Measurements from ENCODE around the gene CUL9.
"Not testable (repeated sequence)": the region's sequence is repeated elsewhere in the genome, so short reads cannot be mapped to it uniquely, and the experiment has no call there.

The CUL9 gene

DNA sequence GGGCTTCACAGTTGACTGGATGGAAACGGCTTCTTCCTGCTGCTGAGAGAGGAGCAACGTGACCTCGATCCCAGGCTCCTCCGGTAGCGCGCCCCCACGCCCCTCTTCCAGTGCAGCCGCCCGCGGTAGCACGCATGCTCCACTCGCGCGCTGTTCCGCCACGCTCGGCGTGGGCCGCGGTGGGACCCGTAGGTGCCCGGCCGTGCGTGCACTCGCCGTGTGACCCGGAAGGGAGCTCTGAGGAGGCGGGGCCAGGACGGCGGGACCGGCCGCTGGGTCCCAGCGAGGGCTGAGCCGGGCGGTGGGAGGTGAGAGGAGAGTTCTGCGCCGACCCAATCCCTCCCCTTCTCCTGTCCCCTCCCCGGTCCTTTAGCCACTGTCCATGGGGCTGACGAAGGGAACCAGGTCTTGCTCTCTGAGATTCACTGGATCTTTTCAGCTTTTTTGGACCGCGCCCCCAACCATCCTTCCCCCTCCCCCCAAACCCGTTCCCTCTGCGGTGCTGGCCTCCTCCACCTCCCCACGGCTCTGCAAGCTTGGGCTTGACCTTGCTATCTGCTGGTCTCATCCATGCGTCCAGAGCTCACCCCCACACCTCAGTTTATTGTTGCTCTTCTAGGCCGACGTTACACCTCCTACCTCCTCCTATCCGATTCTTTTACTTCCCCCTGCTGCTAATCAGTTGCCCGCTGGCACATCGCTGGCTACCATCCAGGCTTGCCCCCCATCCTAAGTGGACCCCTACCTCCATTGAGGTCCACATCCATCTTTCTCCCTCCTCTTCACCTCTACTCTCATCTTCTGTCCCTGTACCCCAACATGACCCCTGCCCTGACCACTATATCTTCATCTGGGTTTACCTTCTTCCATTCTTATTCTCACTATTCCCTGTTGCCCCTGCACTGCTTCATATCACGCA is at the start of gene CUL9:
TSS of gene CUL9 (plus strand) at position 255 of the 919 bp plus-strand sequence. CDS start 2,115 bp downstream, outside the sequence.
- Mint-ChIP-seq H3K4me1 (ENCODE audit: low read depth) (peaks cover 37% of the 10 kb centered on the region), H3K9me3 (no peaks in the 10 kb centered on the region), H3K27ac (peak within 1 kb of the TSS; percentile 64), H3K4me3 (peak within 1 kb of the TSS; percentile 98), H3K27me3 (ENCODE audit: low read depth) (no peaks in the 10 kb centered on the region), H3K36me3 (ENCODE audit: low read depth) (peaks cover 22% of the 10 kb centered on the region)

DNA sequence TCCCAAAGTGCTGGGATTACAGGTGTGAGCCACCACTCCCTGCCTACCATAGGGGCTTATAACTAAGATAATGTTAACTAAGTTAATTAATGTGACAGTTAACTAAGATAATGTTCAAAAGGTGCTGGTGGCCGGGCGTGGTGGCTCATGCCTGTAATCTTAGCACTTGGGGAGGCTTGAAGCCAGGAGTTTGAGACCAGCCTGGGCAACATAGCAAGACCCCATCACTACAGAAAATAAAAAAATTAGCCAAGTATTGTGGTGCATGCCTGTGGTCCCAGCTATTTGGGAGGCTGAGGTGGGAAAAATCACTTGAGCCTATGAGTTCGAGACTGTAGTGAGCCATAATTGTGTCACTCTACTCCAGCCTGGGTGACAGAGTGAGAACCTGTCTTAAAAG is 43.7 kb upstream of the CUL9 start:
- H3K4me3 Mint-ChIP-seq, result no peak overlapping the region
- H3K36me3 Mint-ChIP-seq (ENCODE audit: low read depth), result no peaks in the 10 kb centered on the region
- no peaks in the 10 kb centered on the region for H3K9me3 Mint-ChIP-seq
- peaks cover 2% of the 10 kb centered on the region for H3K4me1 Mint-ChIP-seq (ENCODE audit: low read depth)
- no peak overlapping the region for H3K27ac Mint-ChIP-seq
- H3K27me3 Mint-ChIP-seq (ENCODE audit: low read depth), result no peaks in the 10 kb centered on the region

- H3K27me3 Mint-ChIP-seq (ENCODE audit: low read depth); H3K4me3 Mint-ChIP-seq; H3K4me1 Mint-ChIP-seq (ENCODE audit: low read depth); H3K9me3 Mint-ChIP-seq; H3K27ac Mint-ChIP-seq; H3K36me3 Mint-ChIP-seq (ENCODE audit: low read depth): not testable (repeated sequence)
Measured at GRCh38 chr6:43139973-43140372, 42.0 kb upstream of the CUL9 start.

DNA sequence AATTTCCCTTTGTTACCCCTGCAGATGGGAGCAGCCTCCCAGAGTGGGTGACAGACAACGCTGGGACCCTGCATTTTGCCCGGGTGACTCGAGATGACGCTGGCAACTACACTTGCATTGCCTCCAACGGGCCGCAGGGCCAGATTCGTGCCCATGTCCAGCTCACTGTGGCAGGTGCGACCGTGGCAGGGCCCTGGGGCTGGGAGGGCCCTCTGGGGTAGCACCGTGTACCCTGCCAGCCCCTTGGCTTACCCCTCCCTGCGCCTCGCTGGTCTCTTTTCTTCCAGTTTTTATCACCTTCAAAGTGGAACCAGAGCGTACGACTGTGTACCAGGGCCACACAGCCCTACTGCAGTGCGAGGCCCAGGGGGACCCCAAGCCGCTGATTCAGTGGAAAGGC is 40.4 kb upstream of the CUL9 start:
- Mint-ChIP-seq H3K36me3 (ENCODE audit: low read depth) (no peaks in the 10 kb centered on the region), H3K27ac (no peak overlapping the region), H3K27me3 (ENCODE audit: low read depth) (peaks cover 6% of the 10 kb centered on the region), H3K4me1 (ENCODE audit: low read depth) (peaks cover 8% of the 10 kb centered on the region), H3K4me3 (no peak overlapping the region), H3K9me3 (no peaks in the 10 kb centered on the region)

GRCh38 chr6:43142101-43142500 is 39.9 kb upstream of the CUL9 start:
- Mint-ChIP-seq H3K4me3 (no peak overlapping the region), H3K36me3 (ENCODE audit: low read depth) (no peaks in the 10 kb centered on the region), H3K4me1 (ENCODE audit: low read depth) (peaks cover 8% of the 10 kb centered on the region), H3K27ac (no peak overlapping the region), H3K27me3 (ENCODE audit: low read depth) (peaks cover 6% of the 10 kb centered on the region), H3K9me3 (no peaks in the 10 kb centered on the region)

GRCh38 chr6:43143235-43144128 is 38.5 kb upstream of the CUL9 start:
- Mint-ChIP-seq H3K4me3 (peak overlapping the region; percentile 29), H3K4me1 (ENCODE audit: low read depth) (peaks cover 11% of the 10 kb centered on the region), H3K36me3 (ENCODE audit: low read depth) (no peaks in the 10 kb centered on the region), H3K27me3 (ENCODE audit: low read depth) (peaks cover 6% of the 10 kb centered on the region), H3K27ac (no peak overlapping the region), H3K9me3 (no peaks in the 10 kb centered on the region)

- H3K4me1 Mint-ChIP-seq (ENCODE audit: low read depth), result peaks cover 11% of the 10 kb centered on the region
- no peak overlapping the region for H3K27ac Mint-ChIP-seq
- H3K36me3 Mint-ChIP-seq (ENCODE audit: low read depth), result no peaks in the 10 kb centered on the region
- no peaks in the 10 kb centered on the region for H3K9me3 Mint-ChIP-seq
- peaks cover 6% of the 10 kb centered on the region for H3K27me3 Mint-ChIP-seq (ENCODE audit: low read depth)
- no peak overlapping the region for H3K4me3 Mint-ChIP-seq
Measured at GRCh38 chr6:43144879-43145278, 37.1 kb upstream of the CUL9 start.

DNA sequence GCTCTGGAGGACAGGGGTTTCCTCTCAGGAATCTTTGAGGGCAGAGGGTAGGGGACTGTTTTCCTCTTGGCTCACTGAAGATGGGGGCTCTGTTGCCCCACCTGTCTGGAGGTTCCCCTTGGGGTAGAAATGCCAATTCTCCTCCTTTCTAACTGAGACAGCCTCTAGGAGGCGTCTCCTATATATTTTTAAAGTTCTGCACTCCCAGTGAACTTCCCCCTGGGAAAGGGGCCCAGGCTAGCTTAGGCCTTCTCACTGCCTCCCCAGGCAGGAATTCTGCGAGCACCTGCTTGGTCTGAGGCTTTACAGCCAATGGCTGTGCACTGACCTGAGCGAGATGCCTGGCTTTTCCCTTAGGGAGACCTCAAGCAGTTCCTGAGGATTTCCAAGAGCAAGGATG is 35.7 kb upstream of the CUL9 start:
- Mint-ChIP-seq H3K27ac (no peak overlapping the region), H3K4me1 (ENCODE audit: low read depth) (peaks cover 11% of the 10 kb centered on the region), H3K4me3 (no peak overlapping the region), H3K9me3 (no peaks in the 10 kb centered on the region), H3K27me3 (ENCODE audit: low read depth) (peaks cover 6% of the 10 kb centered on the region), H3K36me3 (ENCODE audit: low read depth) (no peaks in the 10 kb centered on the region)

DNA sequence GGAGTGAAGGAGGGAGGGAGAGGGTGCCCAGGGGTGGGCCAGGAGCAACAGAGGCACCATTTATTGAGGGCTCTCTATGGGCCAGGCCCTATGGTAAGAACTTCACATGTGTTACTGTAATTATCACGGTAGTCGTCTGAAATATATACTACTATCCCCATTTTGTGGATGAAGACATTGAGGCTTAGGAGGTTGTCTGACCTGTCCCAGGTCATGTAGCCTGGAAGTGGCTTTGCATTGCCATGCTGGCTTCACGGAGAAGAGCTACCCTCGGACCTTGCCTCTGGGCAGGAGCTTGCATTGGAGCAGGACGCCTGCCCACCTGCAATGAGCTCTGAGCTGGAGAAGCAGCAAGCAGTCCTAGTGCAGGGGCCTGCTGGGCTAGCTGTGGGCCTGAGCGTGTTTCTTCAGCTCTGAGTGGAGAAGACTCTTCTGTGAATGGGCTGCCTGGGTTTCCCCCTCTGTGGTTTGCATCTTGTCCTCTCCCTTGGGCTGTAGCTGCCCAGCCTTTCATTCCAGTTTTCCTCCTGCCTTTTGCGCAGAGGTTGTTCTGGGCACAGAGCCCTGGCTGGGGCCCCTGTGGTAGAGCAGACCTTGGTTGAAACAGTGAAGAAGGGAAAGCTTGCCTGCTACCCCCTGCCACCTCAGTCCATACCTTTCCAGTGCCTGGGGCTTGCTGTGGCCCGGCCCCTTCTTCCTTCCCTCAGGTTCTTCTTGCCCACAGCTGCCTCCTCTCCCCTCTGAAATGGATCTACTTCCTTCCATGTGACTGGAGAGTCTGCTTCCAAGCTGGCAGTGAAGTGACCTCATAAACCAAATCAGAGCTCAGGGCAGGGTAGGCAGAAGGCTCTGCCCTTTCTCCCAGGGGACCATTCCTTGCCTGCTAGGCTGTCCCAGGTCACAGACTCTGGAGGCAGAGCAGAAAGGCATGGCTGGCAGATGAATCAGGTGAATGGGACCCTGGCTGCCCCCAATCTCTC is 35.0 kb upstream of the CUL9 start:
- Mint-ChIP-seq H3K27ac (no peak overlapping the region), H3K9me3 (no peaks in the 10 kb centered on the region), H3K27me3 (ENCODE audit: low read depth) (peaks cover 6% of the 10 kb centered on the region), H3K36me3 (ENCODE audit: low read depth) (no peaks in the 10 kb centered on the region), H3K4me3 (no peak overlapping the region), H3K4me1 (ENCODE audit: low read depth) (peaks cover 11% of the 10 kb centered on the region)

DNA sequence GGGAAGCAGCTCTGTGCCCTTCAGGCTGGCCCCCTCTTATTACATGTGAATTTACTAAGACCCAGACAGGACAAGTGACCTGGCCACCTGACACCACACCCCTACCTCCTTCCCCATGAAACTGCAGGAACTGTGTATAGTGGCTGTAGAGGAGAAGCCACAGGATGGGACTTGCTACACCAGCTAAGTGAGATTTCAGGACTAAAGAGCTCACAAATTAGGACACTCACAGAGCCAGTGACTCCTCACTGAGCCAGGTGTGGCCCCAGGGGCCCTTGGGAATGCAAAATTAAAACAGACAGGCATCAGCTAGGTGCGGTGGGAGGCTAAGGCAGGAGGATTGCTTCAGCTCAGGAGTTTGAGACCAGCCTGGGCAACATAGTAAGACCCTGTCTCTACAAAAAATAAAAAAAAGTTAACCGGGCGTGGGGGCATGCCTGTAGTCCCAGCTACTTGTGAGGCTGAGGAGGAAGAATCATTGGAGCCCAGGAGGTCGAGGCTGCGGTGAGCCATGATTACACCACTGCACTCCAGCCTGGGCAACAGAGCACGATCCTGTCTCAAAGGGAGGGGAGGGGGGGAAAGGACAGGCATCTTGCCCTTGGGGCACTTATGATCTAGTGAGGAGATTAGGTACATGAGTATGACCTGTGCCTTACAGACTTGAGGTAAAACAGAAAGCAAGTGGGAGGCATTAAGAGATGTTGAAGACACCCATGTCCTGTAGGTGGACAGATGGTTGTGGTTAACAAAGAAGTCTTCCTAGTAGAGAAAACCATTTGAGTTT is 34.1 kb upstream of the CUL9 start:
- H3K9me3 Mint-ChIP-seq, result no peaks in the 10 kb centered on the region
- H3K4me1 Mint-ChIP-seq (ENCODE audit: low read depth), result peaks cover 9% of the 10 kb centered on the region
- no peak overlapping the region for H3K4me3 Mint-ChIP-seq
- no peak overlapping the region for H3K27ac Mint-ChIP-seq
- H3K36me3 Mint-ChIP-seq (ENCODE audit: low read depth), result no peaks in the 10 kb centered on the region
- H3K27me3 Mint-ChIP-seq (ENCODE audit: low read depth), result peaks cover 6% of the 10 kb centered on the region

GRCh38 chr6:43149265-43149664 is 32.7 kb upstream of the CUL9 start:
- Mint-ChIP-seq H3K4me3 (no peak overlapping the region), H3K9me3 (no peaks in the 10 kb centered on the region), H3K36me3 (ENCODE audit: low read depth) (no peaks in the 10 kb centered on the region), H3K27me3 (ENCODE audit: low read depth) (peaks cover 6% of the 10 kb centered on the region), H3K4me1 (ENCODE audit: low read depth) (peaks cover 3% of the 10 kb centered on the region), H3K27ac (no peak overlapping the region)

GRCh38 chr6:43150051-43150751 is 31.8 kb upstream of the CUL9 start:
- Mint-ChIP-seq H3K4me1 (ENCODE audit: low read depth) (peaks cover 3% of the 10 kb centered on the region), H3K27me3 (ENCODE audit: low read depth) (peaks cover 6% of the 10 kb centered on the region), H3K4me3 (no peak overlapping the region), H3K27ac (no peak overlapping the region), H3K36me3 (ENCODE audit: low read depth) (no peaks in the 10 kb centered on the region), H3K9me3 (no peaks in the 10 kb centered on the region)

GRCh38 chr6:43159599-43159998 is 22.4 kb upstream of the CUL9 start:
- Mint-ChIP-seq H3K4me3 (no peak overlapping the region), H3K36me3 (ENCODE audit: low read depth) (no peaks in the 10 kb centered on the region), H3K27ac (no peak overlapping the region), H3K27me3 (ENCODE audit: low read depth) (peaks cover 3% of the 10 kb centered on the region), H3K4me1 (ENCODE audit: low read depth) (no peaks in the 10 kb centered on the region), H3K9me3 (no peaks in the 10 kb centered on the region)

Measured in T-helper 1 cell treated with Interleukin-12 subunit alpha and Interleukin-12 subunit beta and Interleukin-4 antibody, amounts not matched to agents 30 μg/mL and 1 μg/mL, for 36 hours (primary cell).